ENCODE data around the gene ZXDA.

GRCh38 chrX:57930051-57930450 lies 19.8 kb upstream of the ZXDA start:
- TF ChIP-seq, protein P1, sequence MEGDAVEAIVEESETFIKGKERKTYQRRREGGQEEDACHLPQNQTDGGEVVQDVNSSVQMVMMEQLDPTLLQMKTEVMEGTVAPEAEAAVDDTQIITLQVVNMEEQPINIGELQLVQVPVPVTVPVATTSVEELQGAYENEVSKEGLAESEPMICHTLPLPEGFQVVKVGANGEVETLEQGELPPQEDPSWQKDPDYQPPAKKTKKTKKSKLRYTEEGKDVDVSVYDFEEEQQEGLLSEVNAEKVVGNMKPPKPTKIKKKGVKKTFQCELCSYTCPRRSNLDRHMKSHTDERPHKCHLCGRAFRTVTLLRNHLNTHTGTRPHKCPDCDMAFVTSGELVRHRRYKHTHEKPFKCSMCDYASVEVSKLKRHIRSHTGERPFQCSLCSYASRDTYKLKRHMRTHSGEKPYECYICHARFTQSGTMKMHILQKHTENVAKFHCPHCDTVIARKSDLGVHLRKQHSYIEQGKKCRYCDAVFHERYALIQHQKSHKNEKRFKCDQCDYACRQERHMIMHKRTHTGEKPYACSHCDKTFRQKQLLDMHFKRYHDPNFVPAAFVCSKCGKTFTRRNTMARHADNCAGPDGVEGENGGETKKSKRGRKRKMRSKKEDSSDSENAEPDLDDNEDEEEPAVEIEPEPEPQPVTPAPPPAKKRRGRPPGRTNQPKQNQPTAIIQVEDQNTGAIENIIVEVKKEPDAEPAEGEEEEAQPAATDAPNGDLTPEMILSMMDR (conservative IDR thresholded peaks at IDR 0.05; ENCODE audit: low read length), result no peak
- TF ChIP-seq EZH2phosphoT487 (IDR thresholded peaks at IDR 0.05; ENCODE audit: borderline replicate concordance), result no peak

All from Loucy (cell line).